Activated T-cell treated with anti-CD3 and anti-CD28 coated beads for 48 hours (primary cell): Measurements from ENCODE around the gene ATRNL1.

Experiments
- DNase-seq: peaks from one replicate; pipeline ENCODE4 v3.0.0-alpha.2; 2020; ENCODE audit warnings: low read depth

The ATRNL1 gene

DNA sequence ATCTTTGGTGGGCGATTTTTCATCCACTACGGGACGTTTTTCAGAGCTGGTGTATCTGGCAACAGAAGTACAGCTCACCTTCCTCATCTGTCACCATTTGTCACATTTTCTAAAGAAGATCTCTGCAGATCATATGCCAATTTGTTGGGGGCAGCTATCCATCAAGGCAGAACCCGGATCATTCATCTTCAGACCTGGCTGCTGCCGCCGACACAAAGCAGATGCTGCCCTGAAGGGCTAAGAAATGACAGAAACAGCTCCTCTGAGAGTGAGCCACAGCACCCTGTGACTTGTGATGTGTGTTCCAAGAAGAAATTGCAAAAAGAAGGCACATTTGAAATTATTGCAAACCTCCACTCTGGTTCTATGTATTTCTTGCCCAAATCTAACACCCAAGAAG is 888.9 kb downstream of the ATRNL1 start:
- no peak for DNase-seq

DNA sequence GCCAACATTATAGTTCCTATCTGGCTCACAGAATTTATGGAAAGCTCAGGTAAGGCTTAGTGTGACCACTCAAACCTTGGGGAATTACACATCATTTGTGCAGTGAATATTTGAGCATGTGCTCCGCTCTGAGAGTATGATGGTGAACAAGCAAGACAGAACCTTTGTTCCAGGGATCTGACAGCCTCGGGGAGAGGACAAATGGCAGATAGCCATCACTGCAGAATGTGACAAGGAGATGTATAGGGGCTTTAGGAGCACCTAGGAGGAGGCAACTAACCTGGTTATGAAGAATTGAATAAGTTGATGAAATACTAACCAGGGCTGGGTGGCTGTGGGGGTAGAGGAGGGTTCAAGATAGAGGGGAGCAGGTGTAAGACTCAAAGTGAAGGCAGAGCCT is 889.4 kb downstream of the ATRNL1 start:
- no peak for DNase-seq

DNA sequence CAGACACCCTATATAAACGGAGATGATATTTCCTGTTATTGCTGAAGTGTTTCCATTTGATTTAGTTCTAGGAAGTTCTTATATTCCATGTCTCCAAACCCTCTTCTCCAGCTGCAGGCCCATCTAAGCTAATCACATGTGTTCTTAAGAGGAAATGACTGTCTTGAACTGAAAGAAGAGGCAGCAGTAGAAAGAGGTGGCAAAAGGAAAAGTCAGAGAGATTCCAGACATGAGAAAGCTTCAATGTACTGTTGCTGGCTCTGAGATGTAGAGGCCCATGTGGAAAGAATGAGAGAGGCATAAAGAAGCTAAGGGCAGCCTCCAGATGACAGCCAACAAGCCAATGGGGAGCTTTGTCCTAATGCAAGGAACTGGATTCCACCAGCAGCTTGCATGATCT is 892.6 kb downstream of the ATRNL1 start:
- no peak for DNase-seq

DNA sequence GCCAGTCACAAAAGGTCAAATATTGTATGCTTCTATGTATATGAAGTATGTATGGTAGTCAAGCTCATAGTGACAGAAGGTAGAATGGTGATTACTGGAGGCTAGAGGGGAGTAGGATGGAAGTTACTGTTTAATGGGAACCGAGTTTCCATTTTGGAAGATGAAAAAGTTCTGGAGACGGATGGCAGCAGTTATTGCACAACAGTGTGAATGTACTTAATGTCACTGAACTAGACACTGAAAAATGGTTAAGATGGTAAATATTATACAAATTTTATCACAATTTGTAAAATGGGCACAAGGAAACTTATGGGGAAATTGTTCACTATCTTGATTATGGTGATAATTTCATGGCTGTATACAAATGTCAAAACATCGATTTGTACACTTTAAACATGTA is 895.2 kb downstream of the ATRNL1 start:
- DNase-seq, result no peak

DNA sequence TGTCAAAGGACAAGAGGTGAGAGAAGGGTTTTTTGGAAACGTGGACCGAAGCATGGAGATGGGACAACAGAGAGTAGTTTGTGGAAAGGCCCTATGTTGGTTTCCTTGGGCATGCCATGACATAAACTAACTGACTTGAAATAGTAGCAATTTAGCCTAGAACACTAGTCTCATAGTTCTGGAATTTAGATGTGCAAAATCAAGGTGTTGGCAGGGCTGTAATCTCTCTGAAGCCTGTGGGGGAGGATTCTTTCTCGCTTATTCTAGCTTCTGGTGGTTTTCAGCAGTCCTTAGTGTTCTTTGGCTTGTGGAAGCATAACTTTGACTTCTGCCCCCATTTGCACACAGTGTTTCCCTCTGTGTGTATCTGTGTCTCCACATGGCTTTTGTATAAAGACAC is 896.5 kb downstream of the ATRNL1 start:
- DNase-seq, result no peak

DNA sequence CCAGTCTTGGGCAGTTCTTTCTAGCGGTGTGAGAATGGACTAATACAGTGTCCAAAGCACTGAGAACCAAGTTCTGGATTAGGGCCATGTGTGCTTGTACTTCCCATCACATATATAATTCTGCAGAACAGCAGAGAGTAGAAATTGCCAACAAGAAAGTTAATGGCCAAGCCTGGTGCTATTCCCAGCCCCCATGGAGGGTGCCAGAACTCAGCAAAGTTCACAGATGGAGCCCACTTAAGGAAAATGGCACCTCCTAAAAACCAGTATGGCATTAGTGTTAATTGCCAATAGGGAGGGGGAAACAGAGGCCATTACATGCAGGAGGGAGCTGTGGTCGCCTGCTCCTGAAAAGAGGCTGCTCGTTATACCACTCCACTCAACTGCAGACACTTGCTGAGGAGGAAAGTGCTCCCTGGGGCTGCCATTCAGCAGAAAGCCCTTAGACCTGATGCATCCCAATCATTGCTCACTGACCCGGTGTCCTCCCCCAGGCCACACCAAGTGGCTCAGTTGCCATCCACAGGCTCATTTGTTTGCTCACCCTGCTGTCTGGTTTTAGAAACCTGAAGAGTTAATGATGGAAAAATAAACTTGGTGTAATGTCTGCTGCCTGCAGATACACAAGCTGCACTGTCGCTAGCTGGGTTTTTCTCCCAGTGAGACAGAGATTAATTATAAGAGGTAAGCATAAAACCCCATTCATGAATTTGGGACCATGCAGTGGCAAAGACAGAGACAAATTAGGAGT is 899.2 kb downstream of the ATRNL1 start:
- DNase-seq, result no peak

DNA sequence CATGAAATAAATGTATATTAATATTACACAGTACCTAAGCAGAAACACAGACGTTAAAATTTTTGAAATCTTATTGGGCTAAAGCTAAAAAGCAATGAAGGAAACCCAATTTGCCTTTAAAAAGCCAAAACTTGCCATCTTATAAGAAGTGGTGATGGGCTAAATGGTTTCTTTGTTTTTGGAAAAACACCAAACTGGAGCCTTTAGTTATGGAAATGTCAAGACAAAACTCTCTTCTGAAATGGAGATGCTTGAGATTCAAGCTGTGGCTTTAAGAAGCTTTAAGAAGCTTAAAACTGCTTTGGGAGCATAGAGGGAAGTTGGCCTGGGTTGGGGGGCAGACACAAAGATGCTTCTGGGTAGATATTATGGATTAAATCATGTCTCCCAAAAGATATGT is 902.9 kb downstream of the ATRNL1 start:
- DNase-seq, result no peak

DNA sequence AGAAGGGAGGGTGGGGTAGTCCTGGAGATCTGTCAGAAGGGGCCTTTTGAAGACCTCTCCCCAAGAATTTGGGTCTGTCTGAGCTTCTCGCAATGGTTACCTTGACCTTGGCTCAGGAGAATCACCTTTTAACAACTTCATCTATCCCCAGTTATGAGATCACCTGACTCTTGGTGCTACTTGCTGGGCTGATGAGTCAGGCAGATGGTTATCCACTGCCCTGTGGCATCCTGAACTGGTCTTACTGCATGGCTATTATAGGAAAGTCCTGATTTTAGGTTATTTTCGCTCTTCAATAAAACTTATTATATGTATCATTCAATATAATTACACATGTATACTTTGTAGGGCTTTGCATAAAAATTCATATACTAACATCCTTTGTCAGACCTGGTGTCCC is 905.1 kb downstream of the ATRNL1 start:
- DNase-seq, result no peak
